ENCODE data around the gene PIGC.
"Not testable (repeated sequence)": the region's sequence is repeated elsewhere in the genome, so short reads cannot be mapped to it uniquely, and the experiment has no call there.

PIGC gene

DNA sequence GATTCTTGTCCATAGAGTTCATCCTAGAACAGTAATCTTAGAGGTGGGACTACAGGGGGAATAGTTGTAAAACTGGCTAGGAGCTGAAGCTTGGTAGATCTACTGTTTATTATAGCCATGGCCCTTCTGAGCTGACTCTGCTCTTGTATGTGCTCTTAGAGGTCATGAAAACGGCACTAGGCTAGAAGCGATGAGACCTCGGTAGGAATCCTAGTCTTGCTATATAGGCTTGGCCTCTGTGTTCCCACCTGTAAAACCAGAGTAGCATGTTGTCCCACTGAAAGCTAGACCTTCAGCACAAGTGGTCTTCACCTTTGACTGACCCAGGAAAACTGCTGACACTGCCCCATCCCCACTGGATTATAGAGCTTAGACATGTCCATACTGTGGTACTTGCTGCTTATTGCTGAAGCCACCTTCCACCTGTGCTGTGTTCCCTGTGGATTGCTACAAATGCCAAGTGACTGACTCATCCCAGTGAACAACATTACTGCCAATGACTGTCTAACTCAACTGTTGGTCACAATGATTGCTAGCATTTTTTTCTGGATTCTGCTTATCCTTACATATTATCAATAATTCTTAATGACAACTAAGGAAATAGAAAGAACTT, 23.0 kb upstream of the PIGC start:
- DNase-seq (ENCODE audit: low read depth in 2 of 2) = no peak

GRCh38 chr1:172465617-172466016, 21.7 kb upstream of the PIGC start:
- no peak for DNase-seq (ENCODE audit: low read depth in 2 of 2)

DNA sequence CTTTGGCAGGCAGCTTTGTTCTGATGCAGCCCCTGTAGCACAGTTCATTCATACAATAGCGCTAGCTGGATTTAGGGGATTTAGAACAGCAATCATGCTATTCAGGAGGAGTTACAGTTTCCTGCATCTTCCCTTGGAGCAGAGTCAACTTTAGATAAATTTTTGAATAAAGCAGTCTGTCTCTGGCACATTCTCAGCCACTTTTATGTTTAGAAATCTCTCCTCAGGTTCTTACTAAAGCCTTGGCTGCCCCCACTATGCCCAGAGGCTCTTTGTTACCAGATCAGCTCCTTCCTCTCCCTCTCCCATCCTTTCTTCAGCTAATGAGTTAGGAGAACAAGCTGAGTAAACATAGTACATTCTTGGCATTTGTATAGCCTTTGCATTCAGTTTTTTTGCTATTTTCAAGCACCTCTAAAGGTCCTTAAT, 17.0 kb upstream of the PIGC start:
- DNase-seq (ENCODE audit: low read depth in 2 of 2) = no peak

DNA sequence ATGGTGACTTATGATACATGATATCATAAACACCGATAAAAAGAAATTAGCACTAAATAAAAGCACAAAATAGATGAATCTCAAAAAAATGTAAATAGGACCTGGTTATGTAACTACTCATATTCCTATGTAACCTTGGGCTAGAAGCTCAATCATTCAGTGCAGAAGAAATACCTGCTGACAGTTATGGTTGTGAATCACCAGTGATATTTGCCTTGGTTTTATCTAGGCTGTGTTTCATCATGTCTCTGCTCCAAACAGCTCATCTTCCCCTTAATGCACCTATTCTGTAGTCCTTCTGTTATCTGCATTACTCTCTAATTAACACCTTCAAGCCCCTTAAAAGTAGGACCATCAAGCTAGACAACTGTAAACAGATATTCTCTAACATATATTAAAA, 16.3 kb upstream of the PIGC start:
- no peak for DNase-seq (ENCODE audit: low read depth in 2 of 2)

- DNase-seq (ENCODE audit: low read depth in 2 of 2) = no peak
These were observed 13.7 kb upstream of the PIGC start for GRCh38 chr1:172457479-172458130.

GRCh38 chr1:172456344-172456769, 12.5 kb upstream of the PIGC start:
- DNase-seq (ENCODE audit: low read depth in 2 of 2) = no peak

DNA sequence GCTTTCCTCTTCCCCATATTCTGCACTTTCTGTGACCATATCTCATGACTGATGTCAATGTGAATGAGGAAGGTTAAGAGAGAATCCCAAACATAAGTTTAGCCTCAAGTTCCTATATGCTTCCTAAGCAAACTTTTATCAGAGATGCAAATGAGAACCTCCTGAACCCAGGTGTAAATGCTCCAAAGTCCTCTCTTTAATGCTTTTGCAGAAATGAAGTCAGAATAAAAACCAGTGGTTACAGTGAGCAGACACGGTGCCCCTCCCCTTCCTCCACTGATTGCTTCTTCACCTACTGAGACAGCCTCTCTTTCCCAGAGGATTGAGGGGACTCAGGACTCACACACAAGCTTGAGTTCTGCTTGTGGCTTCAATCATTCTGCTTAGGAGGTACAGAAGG, 11.6 kb upstream of the PIGC start:
- DNase-seq (ENCODE audit: low read depth in 2 of 2) = no peak

GRCh38 chr1:172453607-172454006, 9.7 kb upstream of the PIGC start:
- DNase-seq (ENCODE audit: low read depth in 2 of 2) = no peak

DNA sequence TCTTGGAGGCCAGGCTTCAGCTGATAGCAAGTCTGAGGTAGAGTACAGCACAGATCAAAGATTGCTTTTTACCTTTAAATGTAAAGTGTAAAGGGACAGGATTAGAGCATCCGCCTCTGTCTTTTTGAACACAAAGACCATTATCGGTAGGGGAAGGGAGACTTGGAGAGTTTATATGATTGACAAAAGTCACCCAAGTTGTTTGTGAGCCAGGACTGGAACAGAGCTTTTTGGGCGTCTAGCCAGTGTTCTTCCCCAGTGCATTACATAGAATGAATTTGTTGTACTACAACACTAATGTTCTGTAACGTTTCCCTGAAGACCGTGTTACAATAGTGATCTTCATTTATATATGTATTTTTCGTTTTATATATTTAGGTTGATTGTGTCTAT, 9.3 kb upstream of the PIGC start:
- DNase-seq (ENCODE audit: low read depth in 2 of 2) = no peak

DNA sequence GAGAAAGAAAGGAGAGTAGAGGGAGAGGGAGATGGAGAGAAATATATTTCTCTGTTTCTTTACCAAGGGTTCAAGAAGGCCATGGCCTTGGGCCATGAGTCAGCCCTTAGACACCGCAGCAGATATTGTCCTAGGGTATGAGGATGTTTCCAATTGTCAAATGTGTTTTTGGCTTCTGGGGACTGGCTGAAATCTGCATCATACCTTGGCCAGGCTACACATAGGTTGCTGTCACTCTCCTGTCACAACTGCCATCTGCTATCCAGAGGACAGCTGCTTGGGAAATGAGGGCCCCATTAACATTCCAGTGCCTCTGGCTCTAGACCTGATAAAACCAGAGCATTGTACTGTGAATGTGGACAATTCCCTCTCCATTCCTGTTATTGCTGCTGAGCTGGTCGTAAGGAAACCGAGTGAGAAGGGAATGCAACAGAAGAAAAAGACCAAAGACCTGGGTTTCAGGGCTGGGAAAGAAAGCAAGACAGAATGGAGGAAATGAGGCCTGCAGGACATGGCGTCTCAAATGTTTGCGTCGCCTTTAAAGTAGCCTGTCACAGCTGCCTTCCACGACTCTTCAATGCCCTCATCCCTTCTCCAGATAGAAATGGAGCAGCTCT, 8.8 kb upstream of the PIGC start:
- no peak for DNase-seq (ENCODE audit: low read depth in 2 of 2)

DNA sequence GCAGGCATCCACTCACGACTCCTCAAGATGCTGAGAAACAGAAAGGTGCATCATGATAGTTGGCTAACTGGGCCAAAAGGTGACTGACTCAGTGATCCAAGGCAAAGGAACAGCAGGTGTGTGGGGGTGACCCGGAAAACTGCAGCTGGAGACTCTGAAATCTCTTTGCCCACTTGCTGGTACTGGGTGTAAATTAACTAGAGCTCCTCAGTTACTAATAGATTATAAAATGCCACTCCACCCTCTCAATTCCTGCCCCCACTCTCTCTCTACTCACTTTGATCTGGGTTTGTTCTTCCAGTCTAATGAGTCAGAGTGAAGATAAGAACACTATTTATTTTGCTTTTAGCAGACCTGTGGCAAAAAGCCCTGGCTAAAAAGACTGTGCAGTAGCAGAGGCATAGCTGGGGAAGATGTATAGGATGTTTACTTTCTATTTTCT, 7.2 kb upstream of the PIGC start:
- no peak for DNase-seq (ENCODE audit: low read depth in 2 of 2)

- DNase-seq (ENCODE audit: low read depth in 2 of 2) = no peak
These were observed 6.6 kb upstream of the PIGC start for GRCh38 chr1:172450524-172450885.

DNA sequence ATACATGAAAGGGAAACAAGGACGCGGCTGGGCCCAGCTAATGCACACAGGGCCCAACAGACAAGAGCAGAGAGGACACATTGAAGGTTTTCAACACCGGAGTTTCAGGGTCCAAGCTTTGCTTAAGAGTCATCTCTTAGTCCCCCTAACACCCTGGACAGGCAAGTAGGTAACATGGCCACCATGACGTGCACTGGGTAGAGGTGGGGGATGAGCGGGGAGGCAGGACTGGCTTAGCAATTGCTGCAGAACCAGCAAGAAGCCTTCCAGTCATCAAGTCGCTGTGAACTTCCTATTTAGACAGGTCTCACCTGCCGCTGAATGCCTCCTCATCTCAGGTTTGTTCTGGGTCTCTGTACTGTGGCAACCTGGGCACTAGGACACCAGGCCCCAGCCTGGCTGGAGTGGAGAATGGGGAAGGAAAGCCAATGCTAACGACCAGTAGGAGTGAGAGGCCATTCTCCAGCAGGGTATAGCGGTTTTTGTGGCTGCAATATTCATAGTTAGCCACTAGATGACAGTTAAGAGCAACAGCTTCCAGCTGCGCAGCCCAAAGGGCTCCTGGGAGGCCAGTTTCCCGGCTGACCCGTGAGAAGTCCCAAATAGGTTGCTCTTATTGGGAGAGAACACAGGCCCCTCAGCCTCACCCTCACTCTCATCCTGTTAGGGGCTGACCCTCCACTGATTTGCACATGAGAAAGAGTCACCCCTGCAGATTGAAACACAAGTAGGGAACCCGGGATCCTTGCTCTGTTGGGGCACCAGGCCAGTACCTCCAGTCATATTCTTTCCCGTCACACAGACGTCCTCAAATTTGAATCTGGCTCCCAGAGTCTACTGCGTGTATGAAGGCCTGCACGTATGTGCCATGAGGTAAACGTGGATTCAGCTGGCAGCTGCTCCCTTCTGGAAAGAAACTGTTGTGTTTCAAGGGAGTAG, 6.0 kb upstream of the PIGC start:
- DNase-seq (ENCODE audit: low read depth in 2 of 2) = no peak

- no peak for DNase-seq (ENCODE audit: low read depth in 2 of 2)
These were observed 5.2 kb upstream of the PIGC start for GRCh38 chr1:172448995-172449584.

GRCh38 chr1:172447641-172448040, 3.8 kb upstream of the PIGC start:
- no peak for DNase-seq (ENCODE audit: low read depth in 2 of 2)

GRCh38 chr1:172446547-172446946, 2.7 kb upstream of the PIGC start:
- no peak for DNase-seq (ENCODE audit: low read depth in 2 of 2)

GRCh38 chr1:172442843-172443565, 865 bp downstream of the PIGC start:
- DNase-seq (ENCODE audit: low read depth in 2 of 2) = no peak

GRCh38 chr1:172442404-172442803, 1.5 kb downstream of the PIGC start:
- DNase-seq (ENCODE audit: low read depth in 2 of 2) = no peak

- DNase-seq (ENCODE audit: low read depth in 2 of 2) = not testable (repeated sequence)
These were observed 6.7 kb downstream of the PIGC start for GRCh38 chr1:172437183-172437582.

DNA sequence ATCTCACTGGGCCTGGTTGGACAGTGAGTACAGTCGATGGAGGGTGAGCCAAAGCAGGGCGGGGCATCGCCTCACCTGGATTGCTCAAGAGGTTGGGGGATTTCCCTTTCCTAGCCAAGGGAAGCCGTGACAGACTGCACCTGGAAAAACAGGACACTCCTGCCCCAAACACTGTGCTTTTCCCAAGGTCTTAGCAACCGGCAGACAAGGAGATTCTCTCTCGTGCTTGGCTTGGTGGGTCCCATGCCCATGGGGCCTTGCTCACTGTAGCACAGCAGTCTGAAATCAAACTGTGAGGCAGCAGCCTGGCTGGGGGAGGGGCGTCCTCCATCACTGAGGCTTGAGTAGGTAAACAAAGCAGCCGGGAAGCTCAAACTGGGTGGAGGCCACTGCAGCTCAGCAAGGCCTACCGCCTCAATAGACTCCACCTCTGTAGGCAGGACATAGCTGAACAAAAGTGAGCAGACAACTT, 12.1 kb downstream of the PIGC start:
- no peak for DNase-seq (ENCODE audit: low read depth in 2 of 2)

- no peak for DNase-seq (ENCODE audit: low read depth in 2 of 2)
These were observed 12.7 kb downstream of the PIGC start for GRCh38 chr1:172431204-172431603.
